HG03045 (cell line): ENCODE results near the gene ARHGAP22.

ENCODE experiments used
- ATAC-seq: cut with Tn5 transposase; IDR thresholded peaks from one replicate; pipeline ENCODE4 v1.9.1; 2021; ENCODE audit warnings: mild to moderate bottlenecking, moderate library complexity; ENCODE audit not compliant: unreplicated experiment

ARHGAP22 gene

GRCh38 chr10:48501787-48502771 is 102.8 kb downstream of the ARHGAP22 start:
- ATAC-seq = no peak

- no peak for ATAC-seq
Observed at GRCh38 chr10:48501226-48501625, 103.6 kb downstream of the ARHGAP22 start.

GRCh38 chr10:48500771-48501170 is 104.1 kb downstream of the ARHGAP22 start:
- no peak for ATAC-seq

GRCh38 chr10:48498940-48499510 is 105.8 kb downstream of the ARHGAP22 start:
- no peak for ATAC-seq

GRCh38 chr10:48497780-48498770 is 106.8 kb downstream of the ARHGAP22 start:
- ATAC-seq = no peak

- no peak for ATAC-seq
Observed at GRCh38 chr10:48496831-48497779, 107.8 kb downstream of the ARHGAP22 start.

- no peak for ATAC-seq
Observed at GRCh38 chr10:48496105-48496830, 108.6 kb downstream of the ARHGAP22 start.

- ATAC-seq = no peak
Observed at GRCh38 chr10:48495282-48496045, 109.4 kb downstream of the ARHGAP22 start.

- no peak for ATAC-seq
Observed at GRCh38 chr10:48494611-48495010, 110.3 kb downstream of the ARHGAP22 start.

GRCh38 chr10:48494073-48494472 is 110.8 kb downstream of the ARHGAP22 start:
- ATAC-seq = no peak

- ATAC-seq = no peak
Observed at GRCh38 chr10:48493083-48493871, 111.6 kb downstream of the ARHGAP22 start.

- no peak for ATAC-seq
Observed at GRCh38 chr10:48492201-48492600, 112.7 kb downstream of the ARHGAP22 start.

- ATAC-seq = no peak
Observed at GRCh38 chr10:48491392-48492139, 113.3 kb downstream of the ARHGAP22 start.

- ATAC-seq = no peak
Observed at GRCh38 chr10:48490946-48491345, 113.9 kb downstream of the ARHGAP22 start.

- no peak for ATAC-seq
Observed at GRCh38 chr10:48490571-48490940, 114.3 kb downstream of the ARHGAP22 start.

- ATAC-seq = no peak
Observed at GRCh38 chr10:48489099-48489498, 115.8 kb downstream of the ARHGAP22 start.

GRCh38 chr10:48487244-48487643 is 117.6 kb downstream of the ARHGAP22 start:
- ATAC-seq = no peak
